ENCODE results near the gene LRMDA. TPM values are rescaled to one million over a fixed set of nuclear protein-coding genes. Genes with fewer than 3 reads are reported as not detected.

The LRMDA gene
- total and polyA plus RNA-seq, 2 of the 13 experiments (the other 11 are each of a cell fraction or from before 2014, with no cell fraction given): 13.4 to 22.0 TPM

DNA sequence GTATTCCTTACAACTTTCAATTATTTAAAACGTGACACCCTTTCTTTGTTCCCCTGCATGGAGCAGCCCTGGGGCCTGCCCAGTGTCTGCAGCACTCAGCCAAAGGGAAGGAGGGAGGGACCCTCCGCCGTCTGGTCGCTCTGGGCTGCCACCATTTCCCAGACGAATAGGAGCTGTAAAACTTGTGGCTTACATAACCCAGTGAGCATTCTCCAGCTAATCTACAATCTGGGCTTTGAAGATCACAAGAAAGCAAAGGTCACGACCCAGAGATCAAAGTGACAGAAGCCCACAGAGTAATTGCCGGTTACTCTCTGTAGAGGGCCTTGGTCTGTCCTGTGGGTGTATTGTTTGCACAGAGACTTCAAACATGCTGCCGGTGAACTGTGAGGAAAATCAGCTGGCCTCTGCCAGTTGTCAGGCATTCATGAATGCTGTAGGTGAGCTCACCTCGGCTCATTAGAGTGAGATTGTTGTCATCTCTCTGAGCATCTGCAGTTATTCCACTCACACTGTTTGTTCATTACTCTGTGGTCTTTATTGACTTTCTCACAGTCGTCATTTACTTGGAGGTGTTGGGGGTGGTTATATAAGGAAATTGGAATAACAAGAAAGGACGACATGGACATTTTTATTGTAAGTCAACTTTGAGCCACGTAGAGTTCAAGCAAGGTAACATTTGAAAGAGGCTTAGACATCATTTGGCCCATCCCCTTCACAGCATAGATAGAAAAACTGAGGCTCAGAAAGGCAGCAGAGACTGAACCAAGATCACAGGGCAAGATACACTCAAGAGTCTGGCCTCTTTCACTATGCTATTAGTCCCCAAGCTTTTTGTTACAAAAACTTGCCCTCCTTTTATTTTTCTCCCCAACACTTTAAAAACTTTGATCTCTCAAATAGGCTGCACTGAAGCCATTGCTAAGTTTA lies 619.8 kb downstream of the LRMDA start (continued):
- TF ChIP-seq, protein P1, sequence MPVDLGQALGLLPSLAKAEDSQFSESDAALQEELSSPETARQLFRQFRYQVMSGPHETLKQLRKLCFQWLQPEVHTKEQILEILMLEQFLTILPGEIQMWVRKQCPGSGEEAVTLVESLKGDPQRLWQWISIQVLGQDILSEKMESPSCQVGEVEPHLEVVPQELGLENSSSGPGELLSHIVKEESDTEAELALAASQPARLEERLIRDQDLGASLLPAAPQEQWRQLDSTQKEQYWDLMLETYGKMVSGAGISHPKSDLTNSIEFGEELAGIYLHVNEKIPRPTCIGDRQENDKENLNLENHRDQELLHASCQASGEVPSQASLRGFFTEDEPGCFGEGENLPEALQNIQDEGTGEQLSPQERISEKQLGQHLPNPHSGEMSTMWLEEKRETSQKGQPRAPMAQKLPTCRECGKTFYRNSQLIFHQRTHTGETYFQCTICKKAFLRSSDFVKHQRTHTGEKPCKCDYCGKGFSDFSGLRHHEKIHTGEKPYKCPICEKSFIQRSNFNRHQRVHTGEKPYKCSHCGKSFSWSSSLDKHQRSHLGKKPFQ (CRISPR knock-in tag; IDR thresholded peaks at IDR 0.05; ENCODE audit: insufficient replicate concordance): peak; percentile 93
- TF ChIP-seq GATAD1 (CRISPR knock-in tag; IDR thresholded peaks at IDR 0.05): peak; percentile 75
- peak; percentile 67; the same call in 1 of the 2 replicates for TF ChIP-seq SPEN (CRISPR knock-in tag; IDR thresholded peaks at IDR 0.05; ENCODE audit: low read depth)
- TF ChIP-seq, protein P2, sequence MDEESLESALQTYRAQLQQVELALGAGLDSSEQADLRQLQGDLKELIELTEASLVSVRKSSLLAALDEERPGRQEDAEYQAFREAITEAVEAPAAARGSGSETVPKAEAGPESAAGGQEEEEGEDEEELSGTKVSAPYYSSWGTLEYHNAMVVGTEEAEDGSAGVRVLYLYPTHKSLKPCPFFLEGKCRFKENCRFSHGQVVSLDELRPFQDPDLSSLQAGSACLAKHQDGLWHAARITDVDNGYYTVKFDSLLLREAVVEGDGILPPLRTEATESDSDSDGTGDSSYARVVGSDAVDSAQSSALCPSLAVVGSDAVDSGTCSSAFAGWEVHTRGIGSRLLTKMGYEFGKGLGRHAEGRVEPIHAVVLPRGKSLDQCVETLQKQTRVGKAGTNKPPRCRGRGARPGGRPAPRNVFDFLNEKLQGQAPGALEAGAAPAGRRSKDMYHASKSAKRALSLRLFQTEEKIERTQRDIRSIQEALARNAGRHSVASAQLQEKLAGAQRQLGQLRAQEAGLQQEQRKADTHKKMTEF (CRISPR knock-in tag; IDR thresholded peaks at IDR 0.05): peak; percentile 99
- TF ChIP-seq, protein P3, sequence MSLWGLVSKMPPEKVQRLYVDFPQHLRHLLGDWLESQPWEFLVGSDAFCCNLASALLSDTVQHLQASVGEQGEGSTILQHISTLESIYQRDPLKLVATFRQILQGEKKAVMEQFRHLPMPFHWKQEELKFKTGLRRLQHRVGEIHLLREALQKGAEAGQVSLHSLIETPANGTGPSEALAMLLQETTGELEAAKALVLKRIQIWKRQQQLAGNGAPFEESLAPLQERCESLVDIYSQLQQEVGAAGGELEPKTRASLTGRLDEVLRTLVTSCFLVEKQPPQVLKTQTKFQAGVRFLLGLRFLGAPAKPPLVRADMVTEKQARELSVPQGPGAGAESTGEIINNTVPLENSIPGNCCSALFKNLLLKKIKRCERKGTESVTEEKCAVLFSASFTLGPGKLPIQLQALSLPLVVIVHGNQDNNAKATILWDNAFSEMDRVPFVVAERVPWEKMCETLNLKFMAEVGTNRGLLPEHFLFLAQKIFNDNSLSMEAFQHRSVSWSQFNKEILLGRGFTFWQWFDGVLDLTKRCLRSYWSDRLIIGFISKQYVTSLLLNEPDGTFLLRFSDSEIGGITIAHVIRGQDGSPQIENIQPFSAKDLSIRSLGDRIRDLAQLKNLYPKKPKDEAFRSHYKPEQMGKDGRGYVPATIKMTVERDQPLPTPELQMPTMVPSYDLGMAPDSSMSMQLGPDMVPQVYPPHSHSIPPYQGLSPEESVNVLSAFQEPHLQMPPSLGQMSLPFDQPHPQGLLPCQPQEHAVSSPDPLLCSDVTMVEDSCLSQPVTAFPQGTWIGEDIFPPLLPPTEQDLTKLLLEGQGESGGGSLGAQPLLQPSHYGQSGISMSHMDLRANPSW (CRISPR knock-in tag; IDR thresholded peaks at IDR 0.05; ENCODE audit: borderline replicate concordance): peak; percentile 94
- no peak for TF ChIP-seq NRL (CRISPR knock-in tag; IDR thresholded peaks at IDR 0.05; ENCODE audit: borderline replicate concordance)
- TF ChIP-seq TAF15 (IDR thresholded peaks at IDR 0.05; ENCODE audit: low read depth, low read length, poor library complexity, severe bottlenecking): no peak
- TF ChIP-seq HNF4A (CRISPR knock-in tag; IDR thresholded peaks at IDR 0.05): peak; percentile 97
- no peak for TF ChIP-seq ZNF761 (CRISPR knock-in tag; conservative IDR thresholded peaks at IDR 0.05)
- TF ChIP-seq, protein P4, sequence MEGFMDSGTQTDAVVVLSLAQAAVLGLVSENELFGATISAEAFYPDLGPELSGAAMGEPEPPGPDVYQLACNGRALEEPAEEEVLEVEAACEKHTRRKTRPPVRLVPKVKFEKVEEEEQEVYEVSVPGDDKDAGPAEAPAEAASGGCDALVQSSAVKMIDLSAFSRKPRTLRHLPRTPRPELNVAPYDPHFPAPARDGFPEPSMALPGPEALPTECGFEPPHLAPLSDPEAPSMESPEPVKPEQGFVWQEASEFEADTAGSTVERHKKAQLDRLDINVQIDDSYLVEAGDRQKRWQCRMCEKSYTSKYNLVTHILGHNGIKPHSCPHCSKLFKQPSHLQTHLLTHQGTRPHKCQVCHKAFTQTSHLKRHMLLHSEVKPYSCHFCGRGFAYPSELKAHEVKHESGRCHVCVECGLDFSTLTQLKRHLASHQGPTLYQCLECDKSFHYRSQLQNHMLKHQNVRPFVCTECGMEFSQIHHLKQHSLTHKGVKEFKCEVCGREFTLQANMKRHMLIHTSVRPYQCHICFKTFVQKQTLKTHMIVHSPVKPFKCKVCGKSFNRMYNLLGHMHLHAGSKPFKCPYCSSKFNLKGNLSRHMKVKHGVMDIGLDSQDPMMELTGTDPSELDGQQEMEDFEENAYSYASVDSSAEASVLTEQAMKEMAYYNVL (CRISPR knock-in tag; IDR thresholded peaks at IDR 0.05; ENCODE audit: borderline replicate concordance): peak; percentile 96
- no peak for TF ChIP-seq ZNF549 (CRISPR knock-in tag; IDR thresholded peaks at IDR 0.05)
- peak; percentile 66; the same call in 1 of the 2 replicates for TF ChIP-seq KDM5B (CRISPR knock-in tag; IDR thresholded peaks at IDR 0.05; ENCODE audit: borderline replicate concordance)
- TF ChIP-seq TEAD2 (CRISPR knock-in tag; IDR thresholded peaks at IDR 0.05): no peak
- TF ChIP-seq ZNF562 (CRISPR knock-in tag; IDR thresholded peaks at IDR 0.05; ENCODE audit: borderline replicate concordance): no peak
- peak; percentile 99 to 100 for TF ChIP-seq NR2F1 (CRISPR knock-in tag; IDR thresholded peaks at IDR 0.05)
- no peak; the same call in 1 of the 2 replicates for TF ChIP-seq SRY (CRISPR knock-in tag; IDR thresholded peaks at IDR 0.05)
- TF ChIP-seq SIN3B (IDR thresholded peaks at IDR 0.05; ENCODE audit: low read length): no peak
- TF ChIP-seq, protein P5, sequence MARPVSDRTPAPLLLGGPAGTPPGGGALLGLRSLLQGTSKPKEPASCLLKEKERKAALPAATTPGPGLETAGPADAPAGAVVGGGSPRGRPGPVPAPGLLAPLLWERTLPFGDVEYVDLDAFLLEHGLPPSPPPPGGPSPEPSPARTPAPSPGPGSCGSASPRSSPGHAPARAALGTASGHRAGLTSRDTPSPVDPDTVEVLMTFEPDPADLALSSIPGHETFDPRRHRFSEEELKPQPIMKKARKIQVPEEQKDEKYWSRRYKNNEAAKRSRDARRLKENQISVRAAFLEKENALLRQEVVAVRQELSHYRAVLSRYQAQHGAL (CRISPR knock-in tag; IDR thresholded peaks at IDR 0.05; ENCODE audit: not compliant biosample characterization): no peak

Data from HepG2 (cell line).